Nephron progenitor cell (in vitro differentiated cells): ENCODE data around the gene RBM17.
A peak's percentile ranks its signal among the peaks of the same experiment; 100 is the strongest.

ENCODE experiments used
- DNase-seq: peaks from one replicate; pipeline ENCODE4 v3.0.0; 2021
- H3K27ac Mint-ChIP-seq: 2 replicates; pipeline ENCODE4 v1.8.0; 2021; ENCODE audit warnings: mild to moderate bottlenecking, moderate library complexity, mixed read lengths
- H3K27me3 Mint-ChIP-seq: 2 replicates; pipeline ENCODE4 v1.8.0; 2021; ENCODE audit warnings: mild to moderate bottlenecking, low read depth, mixed read lengths; ENCODE audit not compliant: poor library complexity
- H3K36me3 Mint-ChIP-seq: 2 replicates; pipeline ENCODE4 v1.8.0; 2021; ENCODE audit warnings: low read depth, mixed read lengths
- H3K4me1 Mint-ChIP-seq: 2 replicates; pipeline ENCODE4 v1.8.0; 2021; ENCODE audit warnings: mixed read lengths
- H3K4me3 Mint-ChIP-seq: 2 replicates; pipeline ENCODE4 v1.8.0; 2021; ENCODE audit warnings: mild to moderate bottlenecking, moderate library complexity, mixed read lengths
- H3K9me3 Mint-ChIP-seq: 2 replicates; pipeline ENCODE4 v1.8.0; 2021; ENCODE audit warnings: mild to moderate bottlenecking, moderate library complexity, mixed read lengths
- CTCF ChIP-seq: fragments of 200-600 bp; sonication (generic); IDR thresholded peaks from 2 replicates; pipeline ENCODE4 v1.5.0; 2021; ENCODE audit warnings: antibody characterized with exemption

RBM17 gene

DNA sequence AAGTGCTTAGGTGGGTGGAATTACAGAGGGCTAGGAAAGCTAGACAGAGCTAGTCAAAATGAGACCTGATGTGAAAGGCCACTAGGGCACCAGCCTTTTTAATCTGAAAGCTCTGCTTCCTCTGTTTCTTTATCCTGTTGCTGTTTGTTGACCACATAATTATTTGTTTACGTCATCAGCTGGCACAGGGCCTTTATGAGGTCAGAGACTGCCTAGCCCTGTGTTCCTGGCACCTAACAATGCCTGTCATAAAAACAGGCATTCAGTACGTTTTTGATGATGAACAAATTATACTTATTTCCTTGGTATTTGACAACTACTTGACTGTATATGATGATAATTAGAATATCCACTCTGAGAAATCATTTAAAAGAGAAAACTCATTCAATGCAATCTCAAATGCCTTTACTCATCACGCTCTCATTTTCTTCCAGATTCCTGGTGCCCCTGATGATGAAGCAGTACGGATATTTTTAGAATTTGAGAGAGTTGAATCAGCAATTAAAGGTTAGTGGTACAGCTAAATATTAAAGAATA, 26.0 kb downstream of the RBM17 start:
- peaks cover 17% of the 10 kb centered on the region for H3K4me1 Mint-ChIP-seq
- H3K9me3 Mint-ChIP-seq: no peaks in the 10 kb centered on the region
- no peak for DNase-seq
- H3K36me3 Mint-ChIP-seq: peaks cover 64% of the 10 kb centered on the region
- H3K27me3 Mint-ChIP-seq: no peaks in the 10 kb centered on the region
- H3K4me3 Mint-ChIP-seq: no peak overlapping the region
- peak overlapping the region; percentile 5 for H3K27ac Mint-ChIP-seq
- TF ChIP-seq CTCF: no peak

DNA sequence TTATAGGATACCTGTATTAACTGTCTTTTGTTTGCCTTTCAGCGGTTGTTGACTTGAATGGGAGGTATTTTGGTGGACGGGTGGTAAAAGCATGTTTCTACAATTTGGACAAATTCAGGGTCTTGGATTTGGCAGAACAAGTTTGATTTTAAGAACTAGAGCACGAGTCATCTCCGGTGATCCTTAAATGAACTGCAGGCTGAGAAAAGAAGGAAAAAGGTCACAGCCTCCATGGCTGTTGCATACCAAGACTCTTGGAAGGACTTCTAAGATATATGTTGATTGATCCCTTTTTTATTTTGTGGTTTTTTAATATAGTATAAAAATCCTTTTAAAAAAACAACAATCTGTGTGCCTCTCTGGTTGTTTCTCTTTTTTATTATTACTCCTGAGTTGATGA, 26.6 kb downstream of the RBM17 start:
- TF ChIP-seq CTCF: no peak
- Mint-ChIP-seq H3K4me1 (peaks cover 21% of the 10 kb centered on the region), H3K27ac (no peak overlapping the region), H3K27me3 (no peaks in the 10 kb centered on the region), H3K4me3 (no peak overlapping the region), H3K36me3 (peaks cover 61% of the 10 kb centered on the region), H3K9me3 (no peaks in the 10 kb centered on the region)
- no peak for DNase-seq

GRCh38 chr10:6115824-6116350, 27.1 kb downstream of the RBM17 start:
- peaks cover 21% of the 10 kb centered on the region for H3K4me1 Mint-ChIP-seq
- H3K9me3 Mint-ChIP-seq: no peaks in the 10 kb centered on the region
- no peak overlapping the region for H3K27ac Mint-ChIP-seq
- peaks cover 57% of the 10 kb centered on the region for H3K36me3 Mint-ChIP-seq
- DNase-seq: no peak
- H3K4me3 Mint-ChIP-seq: no peak overlapping the region
- no peak for TF ChIP-seq CTCF
- no peaks in the 10 kb centered on the region for H3K27me3 Mint-ChIP-seq

GRCh38 chr10:6116806-6117205, 28.0 kb downstream of the RBM17 start:
- no peaks in the 10 kb centered on the region for H3K9me3 Mint-ChIP-seq
- peaks cover 23% of the 10 kb centered on the region for H3K4me1 Mint-ChIP-seq
- H3K27me3 Mint-ChIP-seq: no peaks in the 10 kb centered on the region
- H3K36me3 Mint-ChIP-seq: peaks cover 52% of the 10 kb centered on the region
- no peak overlapping the region for H3K27ac Mint-ChIP-seq
- TF ChIP-seq CTCF: no peak
- no peak for DNase-seq
- H3K4me3 Mint-ChIP-seq: no peak overlapping the region

GRCh38 chr10:6117711-6118110, 28.9 kb downstream of the RBM17 start:
- Mint-ChIP-seq H3K27ac (no peak overlapping the region), H3K4me3 (no peak overlapping the region), H3K27me3 (no peaks in the 10 kb centered on the region), H3K36me3 (peaks cover 44% of the 10 kb centered on the region), H3K9me3 (no peaks in the 10 kb centered on the region), H3K4me1 (peaks cover 27% of the 10 kb centered on the region)
- no peak for TF ChIP-seq CTCF
- DNase-seq: no peak

DNA sequence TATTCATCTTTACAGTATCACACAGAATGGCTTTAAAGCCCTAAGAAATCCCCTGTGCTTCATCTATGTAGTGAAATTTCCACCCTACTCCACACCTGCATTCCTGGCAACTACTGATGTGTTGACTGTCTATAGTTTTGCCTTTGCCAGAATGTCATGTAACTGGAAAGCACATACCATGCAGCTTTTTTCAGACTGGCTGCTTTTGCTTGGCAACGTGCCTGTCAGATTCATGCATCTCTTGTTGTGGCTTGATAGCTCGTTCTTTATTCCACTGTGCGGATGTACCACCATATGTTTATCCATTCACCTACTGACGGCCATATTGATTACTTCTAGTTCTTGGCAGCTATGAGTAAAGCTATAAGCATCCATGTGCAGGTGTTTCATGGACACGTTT, 30.6 kb downstream of the RBM17 start:
- Mint-ChIP-seq H3K4me1 (peaks cover 30% of the 10 kb centered on the region), H3K36me3 (peaks cover 29% of the 10 kb centered on the region), H3K9me3 (no peaks in the 10 kb centered on the region), H3K27me3 (no peaks in the 10 kb centered on the region), H3K4me3 (no peak overlapping the region), H3K27ac (no peak overlapping the region)
- TF ChIP-seq CTCF: no peak
- DNase-seq: no peak
